ENCODE measurements around the gene KSR2. TPM values are rescaled to one million over a fixed set of nuclear protein-coding genes. Genes with fewer than 3 reads are reported as not detected.

Gene KSR2
- total and polyA plus RNA-seq, 10 of the 15 experiments (the other 5 are each of a cell fraction or from before 2014, with no cell fraction given), result under 0.01 to 1.5 (median 0.01) TPM; not detected in 3

- POLR2A ChIA-PET, result no interaction called here
- Histone ChIP-seq H3K9ac (ENCODE audit: control insufficient read depth, insufficient read depth, low read length) (no peak overlapping the region), H3K27ac (ENCODE audit: control insufficient read depth, insufficient read depth) (no peak overlapping the region), H4K20me1 (ENCODE audit: control insufficient read depth, insufficient read depth) (no peaks in the 10 kb centered on the region), H3K9me3 (replicated peaks; ENCODE audit: control insufficient read depth, insufficient read depth, low read length) (no peaks in the 10 kb centered on the region; the same call in 2 of the 3 replicates), H3K4me2 (ENCODE audit: control insufficient read depth, insufficient read depth) (no peak overlapping the region), H3K36me3 (ENCODE audit: control insufficient read depth in 2 of 2, insufficient read depth in 2 of 2, low read length in 1 of 2) (no peaks in the 10 kb centered on the region), H2AFZ (ENCODE audit: control insufficient read depth, low read depth, low read length) (no peak overlapping the region), H3K27me3 (replicated peaks in 1 of 2; ENCODE audit: control insufficient read depth in 2 of 2, insufficient read depth in 2 of 2, low read length in 1 of 2) (no peaks in the 10 kb centered on the region), H3K79me2 (ENCODE audit: control insufficient read depth, insufficient read depth, low read length) (no peaks in the 10 kb centered on the region), H3K4me3 (no peak overlapping the region), H3K4me1 (ENCODE audit: control insufficient read depth, insufficient read depth, low read length) (no peaks in the 10 kb centered on the region)
- no peak for FAIRE-seq
- in situ Hi-C loops (cut with MboI), result no loop called here
- intact Hi-C loops (cut with micrococcal nuclease; ENCODE audit: unreplicated experiment), result no loop called here
- DNase-seq (ENCODE audit: low read depth, low spot score), result no peak
- RAD21 ChIA-PET (ENCODE audit: unreplicated experiment), result no interaction called here
- SMC1A ChIA-PET (ENCODE audit: uncharacterized antibody, unreplicated experiment), result interaction anchor here (1.2 kb wide), 1 partner anchor 12 kb away, joined by 3 read pairs; no protein-coding TSS in a partner anchor
- no peak for ATAC-seq
- 35% methylated on average over 4 of the region's 4 CpGs for WGBS (ENCODE audit: insufficient coverage, insufficient replicate concordance, low lambda C conversion rate, missing lambda C conversion rate)
- CTCF ChIA-PET, result interaction anchor here (1.1 kb wide), 1 partner anchor 205 kb away, joined by 3 read pairs; no protein-coding TSS in a partner anchor
- TF ChIP-seq KAT2A (conservative IDR thresholded peaks at IDR 0.05; ENCODE audit: control insufficient read depth, low read depth, low read length) (no peak), SKIL (IDR thresholded peaks at IDR 0.05; ENCODE audit: low read depth, poor library complexity, severe bottlenecking) (no peak), SMARCA5 (IDR thresholded peaks at IDR 0.05) (no peak), NFYA (IDR thresholded peaks at IDR 0.05; ENCODE audit: borderline replicate concordance, low read depth, low read length) (no peak), FOS (IDR thresholded peaks at IDR 0.05; ENCODE audit: borderline replicate concordance, extremely low read depth, insufficient read length) (no peak), ESRRA (IDR thresholded peaks at IDR 0.05; ENCODE audit: low read length) (no peak), PKNOX1 (IDR thresholded peaks at IDR 0.05) (no peak), CHD2 (IDR thresholded peaks at IDR 0.05; ENCODE audit: borderline replicate concordance, low read depth, low read length) (no peak), BHLHE40 (IDR thresholded peaks at IDR 0.05; ENCODE audit: borderline replicate concordance in 1 of 2, low read depth in 2 of 2, low read length in 1 of 2) (no peak), RAD51 (IDR thresholded peaks at IDR 0.05) (no peak), CBX5 (IDR thresholded peaks at IDR 0.05; ENCODE audit: low read depth) (no peak), POLR2AphosphoS2 (IDR thresholded peaks at IDR 0.05; ENCODE audit: low read depth, low read length) (no peak)
- BruUV-seq (replicated peaks), result no TSS peak
These were observed 527.0 kb downstream of the KSR2 start for GRCh38 chr12:117441751-117442150.

Data from GM12878 (cell line).